ENCODE results near the gene CEP104. TPM values are rescaled to one million over a fixed set of nuclear protein-coding genes. Genes with fewer than 3 reads are reported as not detected.
A peak's percentile ranks its signal among the peaks of the same experiment; 100 is the strongest.

Gene CEP104
- total and polyA plus RNA-seq, 9 of the 15 experiments (the other 6 are each of a cell fraction or from before 2014, with no cell fraction given) = 11.2 to 63.4 (median 42.6) TPM

- in situ Hi-C loops (cut with MboI) (no loop called here), intact Hi-C loops (cut with micrococcal nuclease) (no loop called here)
- Histone ChIP-seq H3K4me2 (ENCODE audit: insufficient read depth, low read length) (peak overlapping the region; percentile 57; the same call in 1 of the 2 replicates), H3K9me1 (ENCODE audit: control insufficient read depth, insufficient read depth, low read length) (no peaks in the 10 kb centered on the region), H3K9me3 (replicated peaks; ENCODE audit: control insufficient read depth, insufficient read depth, low read depth, low read length) (no peaks in the 10 kb centered on the region), H3K9ac (ENCODE audit: insufficient read depth in 1 of 2, low read depth in 2 of 2, low read length in 2 of 2) (0 out of 4 replicates have a peak overlapping the region, but pooled peaks of 1 of the 2 experiments have one; percentile 2), H3K4me1 (replicated peaks in 1 of 2; ENCODE audit: control insufficient read depth in 2 of 2, insufficient read depth in 2 of 2, low read length in 2 of 2) (peaks cover 22 to 38% of the 10 kb centered on the region in 2 experiments), H4K20me1 (replicated peaks; ENCODE audit: control insufficient read depth, insufficient read depth, low read length) (no peaks in the 10 kb centered on the region), H3K27ac (ENCODE audit: extremely low read depth, low read depth, low read length) (no peak overlapping the region), H3K36me3 (ENCODE audit: control insufficient read depth, insufficient read depth, low read length) (no peaks in the 10 kb centered on the region), H3K27me3 (ENCODE audit: control insufficient read depth in 2 of 2, insufficient read depth in 2 of 2, low read length in 2 of 2) (no peaks in the 10 kb centered on the region), H2AFZ (ENCODE audit: low read depth, low read length) (peak overlapping the region; percentile 2; the same call in 1 of the 2 replicates), H3K79me2 (ENCODE audit: control insufficient read depth, insufficient read depth, low read length) (no peaks in the 10 kb centered on the region), H3K4me3 (no peak overlapping the region)
- ATAC-seq (peak; percentile 66), FAIRE-seq (peak; percentile 58), DNase-seq (ENCODE audit: extremely low read depth in 1 of 4, low spot score in 3 of 4) (peak; percentile 68 to 86 (median 70))
- ChIA-PET CTCF (ENCODE audit: low intra/inter-chr PET ratio) (interaction anchor here (0.6 kb wide), 1 partner anchor 112 kb away, joined by 3 read pairs; no protein-coding TSS in a partner anchor), POLR2A (interaction anchor here (0.6 to 1.2 kb wide), 4 partner anchors 12 to 77 kb away, joined by 3 to 5 read pairs (median 4); partner anchors contain the start of gene LRRC47)
- 3% methylated on average over 5 of the region's 5 CpGs for WGBS (ENCODE audit: insufficient coverage, low coverage, missing lambda C conversion rate)
- BruUV-seq (replicated peaks) = no TSS peak
- TF ChIP-seq SMARCA4 (IDR thresholded peaks at IDR 0.05) (0 out of 2 replicates have a peak, but pooled peaks have one; percentile 46), CREB3L1 (IDR thresholded peaks at IDR 0.05; ENCODE audit: borderline replicate concordance, low read depth) (no peak), PBX2 (CRISPR knock-in tag; IDR thresholded peaks at IDR 0.05; ENCODE audit: low read depth) (no peak), PBX2 (tag; conservative IDR thresholded peaks at IDR 0.05; ENCODE audit: low read depth) (peak; percentile 29; the same call in 1 of the 2 replicates), DDX20 (tag; IDR thresholded peaks at IDR 0.05; ENCODE audit: low read depth) (no peak), TRIM24 (IDR thresholded peaks at IDR 0.05) (no peak), PHF21A (IDR thresholded peaks at IDR 0.05; ENCODE audit: borderline replicate concordance, low read depth) (0 out of 2 replicates have a peak, but pooled peaks have one; percentile 4), NRF1 (conservative IDR thresholded peaks at IDR 0.05 in 1 of 2, IDR thresholded peaks at IDR 0.05 in 1 of 2) (no peak), SOX6 (IDR thresholded peaks at IDR 0.05) (peak; percentile 55; the same call in 1 of the 2 replicates), THRA (IDR thresholded peaks at IDR 0.05) (no peak), ZNF444 (CRISPR knock-in tag; IDR thresholded peaks at IDR 0.05) (no peak), ZNF41 (CRISPR knock-in tag; conservative IDR thresholded peaks at IDR 0.05) (no peak), KDM1A (IDR thresholded peaks at IDR 0.05) (peak; percentile 79 to 84), ZNF395 (CRISPR knock-in tag; IDR thresholded peaks at IDR 0.05) (no peak), ZNF277 (CRISPR knock-in tag; IDR thresholded peaks at IDR 0.05; ENCODE audit: borderline replicate concordance) (no peak)
Observed at GRCh38 chr1:3807769-3808168, 49.2 kb downstream of the CEP104 start.
